HUES48 (cell line): Measurements from ENCODE around the gene EIF3C.
"Not testable (repeated sequence)": the region's sequence is repeated elsewhere in the genome, so short reads cannot be mapped to it uniquely, and the experiment has no call there.

Experiments used
- H3K27ac ChIP-seq: one replicate; pipeline ENCODE4 v1.7.0; 2013; ENCODE audit warnings: low read depth, low read length, inconsistent platforms
- H3K27me3 ChIP-seq: 2 replicates; pipeline ENCODE4 v1.6.1; 2013; ENCODE audit warnings: mild to moderate bottlenecking, low read length; ENCODE audit not compliant: control insufficient read depth, insufficient read depth
- H3K36me3 ChIP-seq: 2 replicates; pipeline ENCODE4 v1.6.1; 2013; ENCODE audit warnings: low read length; ENCODE audit not compliant: control insufficient read depth, insufficient read depth
- H3K4me1 ChIP-seq: 2 replicates; pipeline ENCODE4 v1.6.1; 2013; ENCODE audit warnings: mild to moderate bottlenecking, low read length; ENCODE audit not compliant: control insufficient read depth, insufficient read depth
- H3K4me3 ChIP-seq: 2 replicates; pipeline ENCODE4 v1.5.1; 2013; ENCODE audit warnings: mild to moderate bottlenecking, low read depth, low read length
- H3K9ac ChIP-seq: 2 replicates; pipeline ENCODE4 v1.6.1; 2013; ENCODE audit warnings: mild to moderate bottlenecking, low read depth, low read length, moderate library complexity
- H3K9me3 ChIP-seq: 2 replicates; pipeline ENCODE4 v1.6.1; 2013; ENCODE audit warnings: low read length; ENCODE audit not compliant: control insufficient read depth, insufficient read depth

The EIF3C gene

GRCh38 chr16:28751487-28751886 is 40.2 kb downstream of the EIF3C start, which contains the start of gene NPIPB9:
NPIPB9 (plus strand) TSS chr16:28751787.
- not testable (repeated sequence) for H3K9me3 ChIP-seq, H3K4me3 ChIP-seq, H3K27ac ChIP-seq, H3K36me3 ChIP-seq, H3K4me1 ChIP-seq, H3K27me3 ChIP-seq, H3K9ac ChIP-seq

DNA sequence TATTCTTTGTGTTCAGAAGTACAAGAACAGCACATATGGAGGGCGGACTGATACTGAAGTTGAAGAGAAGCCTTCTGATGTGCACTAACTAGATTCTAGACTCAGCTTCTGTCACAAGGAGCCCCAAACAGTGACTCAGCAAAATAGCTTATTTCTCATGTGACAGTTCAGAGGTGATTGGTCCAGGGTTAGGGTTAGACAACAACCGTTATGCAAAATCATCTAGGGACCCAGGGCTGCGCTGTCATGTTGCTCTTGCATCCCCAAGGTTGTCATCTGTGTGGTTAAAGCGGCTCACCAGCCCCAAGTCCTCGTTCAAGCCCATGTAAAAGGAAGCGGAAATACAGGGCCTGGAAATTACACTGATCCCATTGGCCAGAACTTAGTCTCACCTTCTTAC is 70.4 kb downstream of the EIF3C start:
- not testable (repeated sequence) for H3K27ac ChIP-seq

DNA sequence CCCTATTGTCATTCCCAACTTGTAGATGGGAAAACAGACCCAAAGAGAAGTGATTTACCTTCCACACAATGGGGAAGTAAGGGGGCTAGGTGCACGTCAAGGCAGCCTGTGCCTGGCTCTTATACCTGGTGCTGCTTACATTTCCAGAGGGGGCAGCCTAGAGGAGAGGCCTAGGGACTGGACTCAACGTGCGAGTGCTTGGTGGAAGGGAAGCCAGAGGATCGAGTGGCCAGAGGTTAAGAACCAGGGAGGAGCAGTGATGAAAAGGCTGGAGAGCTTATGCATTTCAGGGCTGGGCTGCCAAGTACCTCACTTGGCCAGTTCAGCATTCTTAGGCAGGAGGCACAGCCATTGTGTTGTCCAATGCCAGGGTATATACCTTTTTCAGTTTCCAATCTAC is 71.1 kb downstream of the EIF3C start:
- H3K4me3 ChIP-seq, H3K9me3 ChIP-seq, H3K9ac ChIP-seq: not testable (repeated sequence)

More for the DNA sequence above, 70.4 kb downstream of the EIF3C start:
- H3K9ac ChIP-seq, H3K36me3 ChIP-seq, H3K9me3 ChIP-seq, H3K4me3 ChIP-seq, H3K27me3 ChIP-seq, H3K4me1 ChIP-seq: not testable (repeated sequence)

More for the DNA sequence above, 71.1 kb downstream of the EIF3C start:
- H3K27me3 ChIP-seq, H3K36me3 ChIP-seq, H3K27ac ChIP-seq, H3K4me1 ChIP-seq: not testable (repeated sequence)
